ENCODE data around the gene BICD2.

Gene BICD2

GRCh38 chr9:92685022-92685421 lies 79.6 kb downstream of the BICD2 start:
- peak; percentile 14 for DNase-seq (ENCODE audit: low read depth)
- no peak for TF ChIP-seq CTCF (IDR thresholded peaks at IDR 0.05; ENCODE audit: insufficient read depth, low read depth, low read length, missing control alignments)
- no peak overlapping the region for H3K4me3 ChIP-seq (ENCODE audit: low read depth, low read length)

- no peak for TF ChIP-seq CTCF (IDR thresholded peaks at IDR 0.05; ENCODE audit: insufficient read depth, low read depth, low read length, missing control alignments)
- no peak overlapping the region for H3K4me3 ChIP-seq (ENCODE audit: low read depth, low read length)
- no peak for DNase-seq (ENCODE audit: low read depth)
These were observed 82.4 kb downstream of the BICD2 start for GRCh38 chr9:92682269-92682668.

GRCh38 chr9:92680166-92681119 lies 84.2 kb downstream of the BICD2 start:
- no peak overlapping the region for H3K4me3 ChIP-seq (ENCODE audit: low read depth, low read length)

GRCh38 chr9:92679413-92680165 lies 85.0 kb downstream of the BICD2 start:
- no peak for DNase-seq (ENCODE audit: low read depth)
- no peak for TF ChIP-seq CTCF (IDR thresholded peaks at IDR 0.05; ENCODE audit: insufficient read depth, low read depth, low read length, missing control alignments)
- H3K4me3 ChIP-seq (ENCODE audit: low read depth, low read length) = no peak overlapping the region

More at GRCh38 chr9:92680166-92681119, 84.2 kb downstream of the BICD2 start:
- no peak for TF ChIP-seq CTCF (IDR thresholded peaks at IDR 0.05; ENCODE audit: insufficient read depth, low read depth, low read length, missing control alignments)
- no peak for DNase-seq (ENCODE audit: low read depth)

GRCh38 chr9:92671323-92671722 lies 93.3 kb downstream of the BICD2 start:
- no peak for DNase-seq (ENCODE audit: low read depth)
- no peak for TF ChIP-seq CTCF (IDR thresholded peaks at IDR 0.05; ENCODE audit: insufficient read depth, low read depth, low read length, missing control alignments)
- H3K4me3 ChIP-seq (ENCODE audit: low read depth, low read length) = peak overlapping the region; percentile 99; the same call in 1 of the 2 replicates

- H3K4me3 ChIP-seq (ENCODE audit: low read depth, low read length) = peak within 1 kb of the TSS; percentile 99
- TF ChIP-seq CTCF (IDR thresholded peaks at IDR 0.05; ENCODE audit: insufficient read depth, low read depth, low read length, missing control alignments) = no peak
- peak; percentile 99 for DNase-seq (ENCODE audit: low read depth)
These were observed 94.5 kb downstream of the BICD2 start, which contains the start of gene IPPK for GRCh38 chr9:92669890-92670708. IPPK (minus strand) TSS chr9:92670131; CDS start chr9:92669988, 143 bp downstream.

Measured in GM12865 (cell line).